CD4-positive, alpha-beta T cell treated with Interleukin-15 for 1 hour (primary cell): ENCODE data around the gene PROK2.

ENCODE experiments used
- DNase-seq: peaks from one replicate; pipeline ENCODE4 v3.0.0-alpha.2; 2020

Gene PROK2, protein sequence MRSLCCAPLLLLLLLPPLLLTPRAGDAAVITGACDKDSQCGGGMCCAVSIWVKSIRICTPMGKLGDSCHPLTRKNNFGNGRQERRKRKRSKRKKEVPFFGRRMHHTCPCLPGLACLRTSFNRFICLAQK

DNA sequence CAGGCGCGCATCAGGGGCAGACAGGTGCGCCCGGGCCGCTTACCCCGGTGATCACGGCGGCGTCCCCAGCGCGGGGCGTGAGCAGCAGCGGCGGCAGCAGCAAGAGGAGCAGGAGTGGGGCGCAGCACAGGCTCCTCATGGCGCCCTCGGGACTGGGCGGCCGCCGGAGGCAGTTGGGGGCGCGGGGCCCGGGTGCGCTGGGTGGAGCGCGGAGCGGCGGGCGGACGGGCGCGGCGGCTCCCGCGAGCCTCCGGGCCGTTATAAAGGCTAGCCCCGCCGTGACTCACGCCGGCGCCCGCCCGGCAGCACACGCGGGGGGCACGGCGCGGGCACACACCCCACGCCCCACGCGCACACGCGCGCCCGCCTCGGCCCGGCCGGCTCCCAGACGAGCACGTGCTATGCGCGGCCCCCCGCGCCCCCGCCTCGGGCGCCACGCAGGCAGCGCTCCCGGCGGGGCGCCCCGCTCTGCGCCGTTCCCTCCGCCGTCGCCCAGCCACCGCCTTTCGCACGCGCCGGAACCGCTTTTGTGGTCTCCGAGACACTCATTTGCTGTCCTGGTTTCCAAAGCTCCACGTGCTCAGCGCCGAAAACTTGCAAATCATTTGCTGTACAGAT, at the start of gene PROK2:
Gene PROK2 (minus strand): TSS at position 235 of the 618 bp plus-strand sequence. CDS start 96 bp downstream, at position 139.
- DNase-seq = no peak

DNA sequence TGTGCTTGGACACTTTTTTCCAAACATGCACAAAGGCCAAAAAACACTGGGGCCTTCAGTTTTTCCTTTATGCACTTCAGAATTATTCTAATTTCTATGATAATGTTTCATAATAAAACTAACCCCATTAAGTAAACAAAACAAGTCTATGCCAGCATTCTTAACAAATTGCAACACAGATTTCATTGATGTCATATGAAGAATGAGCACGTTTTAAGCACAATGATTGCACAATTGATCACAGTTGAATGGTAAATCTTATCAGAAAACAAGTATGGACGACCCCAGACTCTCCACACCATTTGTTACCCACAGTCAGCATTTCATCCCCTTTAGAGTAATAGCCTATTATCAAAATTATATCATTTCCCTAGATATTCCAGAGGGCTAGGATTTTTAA, 46.7 kb upstream of the PROK2 start:
- DNase-seq = no peak

DNA sequence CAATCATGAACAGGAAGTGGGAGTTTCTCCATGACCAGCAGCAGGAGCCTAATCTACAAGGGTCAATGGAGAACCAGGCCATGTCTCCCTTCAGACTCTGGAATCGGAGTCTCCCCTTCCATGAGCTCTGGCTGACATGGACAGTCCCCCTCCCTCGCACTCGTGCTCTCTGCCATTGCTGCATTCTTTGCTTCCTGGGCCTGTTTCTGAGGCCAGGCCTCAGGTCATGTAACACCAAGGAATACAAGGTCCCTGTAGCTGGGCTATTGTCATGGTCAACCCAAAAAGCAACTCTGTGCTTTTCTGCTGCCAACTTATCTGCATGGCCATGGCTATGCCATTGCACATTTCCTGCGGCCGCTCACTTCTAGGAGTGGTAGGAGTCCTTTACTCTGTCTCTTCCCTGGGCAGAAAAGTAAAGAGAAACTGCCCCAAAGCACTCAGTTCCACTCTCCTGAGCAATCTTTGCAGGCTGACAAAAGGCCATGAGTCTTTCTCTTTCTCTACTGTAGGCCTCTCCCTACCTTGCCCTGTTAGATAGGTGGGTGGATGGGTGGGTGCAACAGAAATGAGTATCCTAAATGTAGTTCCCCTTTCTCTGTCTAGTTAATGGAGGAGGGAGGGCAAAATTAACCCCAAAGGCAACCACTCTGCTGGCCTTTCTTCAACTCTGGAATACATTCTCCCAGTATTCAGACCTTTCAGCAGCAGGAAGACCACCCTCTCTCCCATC, 40.8 kb upstream of the PROK2 start:
- DNase-seq = no peak

DNA sequence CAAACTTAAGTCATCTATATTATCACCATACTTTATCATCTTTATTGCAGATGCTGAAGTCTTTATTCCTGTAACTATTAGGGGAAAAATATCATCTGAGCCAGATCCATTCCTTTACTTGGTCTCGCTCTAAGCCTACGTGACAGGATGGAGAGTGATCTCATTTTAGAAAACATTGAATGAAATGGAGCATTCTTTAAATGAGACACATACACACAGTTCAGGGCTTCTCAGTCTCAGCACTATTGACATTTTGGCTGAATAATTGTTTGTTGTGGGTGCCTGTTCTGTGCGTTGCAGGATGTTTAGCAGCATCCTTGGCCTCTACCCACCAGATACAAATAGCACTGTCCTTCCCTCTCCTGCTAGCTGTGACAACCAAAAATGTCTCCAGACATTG, 36.2 kb upstream of the PROK2 start:
- no peak for DNase-seq

DNA sequence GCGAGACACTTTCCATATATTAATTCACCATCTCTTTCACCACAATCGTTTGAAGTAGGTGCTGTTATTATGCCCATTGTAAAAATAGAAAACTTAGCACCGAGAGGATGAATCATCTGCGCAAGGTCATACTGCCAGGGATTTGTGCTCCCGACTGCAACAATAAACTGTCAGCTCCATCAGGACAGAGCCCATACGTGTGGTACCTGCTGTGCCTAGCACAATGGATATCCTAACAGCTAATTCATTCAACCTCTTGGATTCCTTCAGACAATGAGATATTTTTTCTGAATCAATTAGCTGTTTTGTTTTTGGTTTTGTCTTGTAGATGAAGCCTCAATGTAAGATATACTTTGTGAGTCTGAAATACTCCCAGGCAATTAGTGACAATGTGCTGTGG, 32.3 kb upstream of the PROK2 start:
- no peak for DNase-seq

DNA sequence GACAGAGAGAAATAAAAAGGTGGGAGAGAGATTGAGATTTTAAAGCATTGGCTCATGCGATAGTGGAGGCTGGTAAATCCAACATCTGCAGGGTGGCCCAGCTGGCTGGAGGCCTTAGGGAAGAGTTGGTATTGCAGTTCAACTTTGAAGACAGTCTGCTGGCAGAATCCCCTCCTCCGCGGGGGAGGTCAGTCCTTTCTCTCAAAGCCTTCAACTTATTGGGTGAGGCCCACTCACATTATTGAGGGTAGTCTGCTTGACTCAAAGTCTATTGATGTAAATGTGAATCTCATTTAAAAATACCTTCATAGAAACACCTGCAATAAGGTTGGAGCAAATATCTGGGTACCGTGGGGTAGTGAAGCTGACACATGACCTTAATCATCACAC, 31.8 kb upstream of the PROK2 start:
- no peak for DNase-seq

DNA sequence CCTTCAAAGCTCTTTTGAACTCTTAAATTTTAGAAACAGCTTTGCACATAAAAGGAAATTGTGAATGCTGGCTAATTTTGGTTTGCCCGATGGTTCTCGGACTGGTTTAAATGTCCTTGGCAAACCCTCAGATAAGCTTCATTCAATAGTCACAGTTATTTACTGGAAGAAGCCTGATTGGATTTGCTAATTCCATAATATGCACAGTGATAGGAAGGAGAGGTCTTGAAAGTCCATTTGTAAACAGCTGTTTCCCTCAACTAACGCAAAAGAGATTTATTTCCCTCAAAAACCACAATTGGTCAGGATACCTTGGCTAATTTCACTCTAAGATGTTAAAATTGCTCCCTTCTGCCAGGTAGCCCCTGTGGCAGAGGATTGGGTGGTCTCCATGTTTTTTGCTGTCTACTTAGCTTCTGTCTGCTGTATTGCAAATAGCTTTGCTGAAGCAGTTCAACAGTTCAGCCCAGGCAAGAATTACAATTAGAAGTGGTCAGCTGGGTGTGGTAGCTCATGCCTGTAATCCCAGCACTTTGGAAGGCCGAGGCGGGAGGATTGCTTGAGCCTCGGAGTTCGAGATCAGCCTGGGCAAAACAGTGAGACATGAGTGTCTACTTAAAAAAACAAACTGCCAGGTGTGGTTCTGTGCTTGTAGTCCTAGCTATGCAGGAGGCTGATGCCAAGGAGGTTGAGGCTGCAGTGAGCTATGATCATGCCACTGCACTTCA, 30.6 kb upstream of the PROK2 start:
- no peak for DNase-seq

DNA sequence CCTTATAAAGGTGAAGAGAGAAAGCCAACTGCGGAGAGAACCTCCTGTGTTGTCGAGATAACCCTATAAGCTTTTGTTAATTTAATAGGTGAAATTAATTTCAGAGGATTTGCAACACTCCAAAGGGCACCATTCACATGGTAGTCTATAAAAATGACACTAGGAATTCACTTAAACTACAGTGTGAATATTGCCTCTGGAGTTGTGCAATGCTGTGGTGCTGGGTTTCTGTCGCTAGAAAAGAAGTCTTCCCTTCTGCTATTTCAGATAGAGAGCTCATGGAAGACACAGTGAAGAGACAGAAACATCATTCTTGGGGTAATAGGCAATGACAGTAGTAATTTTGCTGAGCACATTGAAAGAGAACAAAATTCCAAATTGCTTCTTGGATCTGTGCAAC, 28.8 kb upstream of the PROK2 start:
- DNase-seq = no peak

DNA sequence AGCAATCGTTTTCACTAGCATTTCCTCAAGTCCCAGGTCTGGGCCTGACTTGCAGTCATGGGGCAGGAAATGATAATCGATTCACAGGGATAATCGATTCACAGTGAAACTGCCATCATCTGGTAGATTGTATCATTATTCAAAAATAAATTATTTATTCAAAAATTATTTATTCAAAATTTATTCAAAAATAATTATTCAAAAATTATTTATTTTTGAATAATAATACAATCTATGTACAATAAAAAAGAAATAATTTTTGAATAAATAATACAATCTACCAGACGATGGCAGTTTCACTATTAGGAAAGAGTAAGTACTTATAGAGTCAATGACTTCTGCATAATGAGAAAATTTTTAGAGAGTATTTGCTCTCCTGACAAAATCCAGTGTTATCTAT, 28.1 kb upstream of the PROK2 start:
- no peak for DNase-seq

DNA sequence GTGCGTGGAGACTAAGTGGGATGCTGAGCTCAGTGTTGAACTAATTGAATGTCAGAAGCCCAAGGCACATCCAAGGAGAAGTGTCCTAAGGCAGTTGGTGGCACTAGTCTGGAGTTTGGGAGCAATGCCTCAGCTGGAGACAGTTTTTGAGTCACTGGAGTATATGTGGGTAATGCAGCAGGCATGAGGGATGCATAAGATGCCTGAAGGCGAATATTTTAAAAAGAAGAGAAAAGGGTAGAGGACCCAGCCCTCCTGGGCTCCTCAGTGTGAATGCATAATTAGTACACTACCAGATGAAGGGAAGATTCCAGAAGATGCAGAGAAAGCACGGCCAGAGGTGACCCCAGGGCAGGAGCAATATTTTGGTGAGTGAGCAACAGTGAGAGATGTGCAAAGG, 25.1 kb upstream of the PROK2 start:
- no peak for DNase-seq

DNA sequence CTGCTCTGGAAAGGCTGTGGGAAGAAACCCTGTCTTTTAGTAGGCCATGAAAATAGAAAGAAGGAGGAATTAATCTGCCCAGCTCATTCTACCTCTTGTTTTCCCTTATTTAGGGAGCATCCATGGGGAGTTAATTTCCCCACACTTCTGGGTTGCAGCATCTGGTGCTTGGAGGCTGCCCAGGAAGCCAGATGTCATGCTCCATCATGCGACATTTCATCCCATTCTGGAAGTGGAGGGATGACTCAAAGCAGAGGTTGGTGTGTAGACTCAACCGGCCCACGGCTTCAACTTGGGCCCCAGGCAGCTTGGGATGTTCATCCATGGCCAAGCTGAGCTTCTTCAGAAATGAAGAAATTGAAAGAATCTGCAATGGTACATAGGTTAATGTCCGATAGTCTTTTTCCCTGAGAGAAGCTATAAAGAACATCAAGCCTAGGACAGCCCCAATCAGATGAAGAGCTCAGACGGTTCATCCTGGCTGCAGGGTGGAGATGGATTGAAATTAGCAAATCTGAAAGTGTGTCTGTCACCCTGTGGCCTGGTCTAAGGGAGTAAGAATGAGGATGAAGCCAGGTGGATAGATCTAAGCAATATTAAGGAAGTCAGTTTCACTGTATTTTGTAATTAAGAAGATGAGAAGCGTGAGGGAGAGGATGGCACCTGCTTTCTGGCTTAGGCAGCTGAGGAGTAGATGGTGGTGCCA, 24.5 kb upstream of the PROK2 start:
- DNase-seq = no peak

DNA sequence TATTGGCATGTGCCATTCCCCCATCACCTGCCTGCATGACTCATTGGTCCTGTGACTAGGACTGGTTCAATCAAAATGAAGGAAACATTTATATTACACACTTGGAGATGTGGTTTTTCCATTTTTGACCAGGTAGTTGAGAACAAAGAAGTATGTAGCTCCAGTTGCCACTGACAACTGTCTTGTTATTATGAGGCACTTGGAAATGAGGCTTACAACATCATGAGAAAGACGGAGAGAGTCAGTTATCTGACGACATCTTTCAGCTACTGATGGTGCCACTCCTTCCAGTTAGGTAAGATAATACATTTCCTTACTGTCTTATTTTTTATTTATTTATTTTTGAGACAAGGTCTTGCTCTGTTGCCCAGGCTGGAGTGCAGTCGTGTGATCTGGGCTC, 21.8 kb upstream of the PROK2 start:
- DNase-seq = no peak

DNA sequence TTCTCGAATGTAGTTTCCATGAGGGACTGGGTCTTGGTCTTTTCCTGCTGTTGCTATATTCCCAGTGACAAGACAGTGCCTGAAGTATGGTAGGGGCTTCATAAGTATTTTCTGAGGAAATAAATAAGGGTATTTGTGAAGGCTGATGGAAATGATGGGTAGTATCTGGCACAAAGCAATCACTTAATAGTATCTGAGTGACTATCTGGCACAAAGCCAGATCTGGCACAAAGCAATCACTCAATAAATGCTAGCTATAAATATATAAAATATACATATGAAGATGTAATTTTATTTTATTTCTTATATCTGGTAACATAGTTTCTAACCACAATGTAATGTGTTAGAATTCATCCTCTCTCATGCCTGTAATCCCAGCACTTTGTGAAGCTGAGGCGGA, 20.7 kb upstream of the PROK2 start:
- no peak for DNase-seq

DNA sequence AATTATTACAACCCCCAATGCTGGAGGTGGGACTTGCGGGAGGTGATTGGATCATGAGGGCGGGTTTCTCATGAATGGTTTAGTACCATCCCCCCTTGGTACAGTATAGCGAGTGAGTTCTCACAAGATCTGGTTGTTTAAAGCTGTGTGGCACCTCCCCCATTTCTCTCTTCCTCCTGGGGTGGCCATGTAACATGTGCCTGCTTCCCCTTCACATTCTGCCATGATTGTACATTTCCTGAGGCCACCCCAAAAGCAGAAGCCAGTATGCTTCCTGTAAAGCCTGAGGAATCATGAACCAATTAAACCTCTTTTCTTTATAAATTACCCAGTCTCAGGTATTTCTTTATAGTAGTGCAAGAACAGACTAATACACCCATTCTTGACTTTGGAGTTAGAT, 20.3 kb upstream of the PROK2 start:
- DNase-seq = peak; percentile 31

DNA sequence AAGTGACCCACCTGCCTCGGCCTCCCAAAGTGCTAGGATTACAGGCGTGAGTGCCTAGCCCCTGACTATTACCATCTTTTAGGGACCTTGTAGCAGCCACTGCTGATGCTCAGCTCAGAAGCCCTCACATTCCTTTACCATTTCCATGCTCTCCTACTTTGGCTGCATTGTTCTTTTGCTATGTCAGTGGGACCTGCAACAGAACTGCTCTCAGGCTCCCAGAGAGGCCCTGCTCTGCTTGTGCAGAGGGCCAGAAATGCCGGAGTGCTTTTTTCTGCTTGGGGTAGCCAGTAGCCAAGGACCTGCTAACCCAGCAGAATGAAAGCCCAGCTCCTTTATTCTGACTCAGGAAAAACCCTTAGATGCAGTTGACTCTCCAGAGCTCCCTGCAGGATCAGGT, 18.3 kb upstream of the PROK2 start:
- no peak for DNase-seq

DNA sequence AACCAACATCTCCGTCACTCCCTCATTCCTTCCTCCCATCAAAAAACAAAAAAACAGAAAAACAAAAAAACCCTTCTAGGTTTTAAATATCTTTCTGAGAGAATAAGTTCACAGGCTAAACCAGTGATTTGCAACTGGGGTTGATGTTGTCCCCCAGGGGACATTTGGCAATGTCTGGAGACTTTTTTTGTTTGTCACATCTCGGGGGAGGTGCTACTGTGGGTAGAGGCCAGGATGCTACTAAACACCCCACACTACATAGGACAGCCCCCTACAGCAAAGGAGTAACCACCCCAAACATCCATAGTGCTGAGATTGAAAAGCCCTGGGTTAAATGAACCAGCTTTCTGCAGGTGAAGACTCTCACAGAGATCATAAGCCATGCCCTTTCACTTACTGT, 17.0 kb upstream of the PROK2 start:
- no peak for DNase-seq

DNA sequence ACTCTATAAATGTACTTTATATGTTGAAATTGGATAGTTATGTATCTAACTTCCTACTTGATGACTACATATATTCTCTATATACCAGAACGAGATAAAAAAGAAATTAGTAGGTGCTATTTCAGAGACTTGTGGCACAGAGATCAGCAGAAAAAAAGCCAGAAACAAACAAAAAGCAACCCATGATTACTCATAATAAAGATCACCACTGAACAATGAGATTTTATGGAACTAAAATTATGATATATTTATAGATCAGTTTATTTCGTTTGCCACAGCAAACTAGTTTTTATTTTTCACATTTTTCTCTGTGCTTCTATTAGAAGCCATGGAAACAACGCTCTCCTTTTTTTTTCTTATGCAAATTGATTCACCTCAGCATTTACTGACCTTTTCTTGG, 15.1 kb upstream of the PROK2 start:
- DNase-seq = no peak

DNA sequence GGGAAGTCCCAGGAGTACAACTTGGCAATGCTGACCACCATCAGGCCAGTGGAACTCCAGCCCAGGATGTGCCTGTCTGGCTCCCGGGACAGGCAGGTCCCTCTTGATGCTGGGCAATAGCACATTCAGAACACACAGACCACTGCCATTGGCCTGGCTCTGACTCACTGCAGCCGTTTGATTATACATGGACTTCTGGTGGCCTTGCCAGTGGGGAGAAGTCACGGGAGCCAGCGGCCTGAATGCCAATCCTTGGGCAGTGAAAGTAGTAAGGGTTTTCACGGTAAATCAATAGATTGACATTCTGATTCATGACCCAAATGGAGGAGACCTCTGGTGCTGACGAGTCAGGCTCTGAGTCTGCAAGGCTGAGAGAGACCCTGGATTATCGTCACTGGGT, 12.5 kb upstream of the PROK2 start:
- no peak for DNase-seq

DNA sequence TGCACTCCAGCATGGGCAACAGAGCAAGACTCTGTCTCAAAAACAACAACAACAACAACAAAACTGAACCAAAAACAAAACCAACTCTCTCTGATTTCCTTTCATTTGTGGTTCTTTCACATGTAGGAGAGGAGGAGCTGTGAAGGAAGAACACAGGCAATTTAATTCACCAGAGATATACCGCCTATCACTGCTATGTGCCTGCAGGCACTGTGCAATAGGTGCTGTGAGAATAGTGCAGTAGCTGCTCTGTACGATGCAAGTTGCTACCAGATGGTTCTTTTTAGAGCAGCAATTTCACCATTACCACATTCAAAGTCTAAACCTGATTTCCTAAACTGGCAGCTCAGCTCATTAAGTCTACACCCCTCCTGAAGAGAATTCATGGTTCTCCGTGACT, 11.3 kb upstream of the PROK2 start:
- DNase-seq = no peak

DNA sequence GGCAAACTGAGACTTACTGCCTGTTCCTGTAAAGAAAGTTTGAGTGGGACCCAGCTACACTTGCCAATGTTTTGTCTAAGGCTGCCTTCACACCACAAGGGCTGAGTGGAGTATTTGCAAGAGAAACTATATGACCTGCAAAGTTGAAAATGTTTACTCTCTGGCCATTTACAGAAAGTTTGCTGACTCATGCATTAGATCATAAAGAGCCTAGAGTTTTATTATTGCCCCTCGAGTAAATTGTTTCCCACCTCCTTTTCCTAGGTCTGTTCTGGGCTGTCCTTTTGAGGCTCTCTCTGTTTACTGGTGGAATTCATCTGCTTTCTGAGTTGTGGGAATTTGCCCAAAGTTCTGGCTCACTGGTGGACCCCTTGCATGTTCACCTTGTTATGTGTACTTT, 6.7 kb upstream of the PROK2 start:
- no peak for DNase-seq

DNA sequence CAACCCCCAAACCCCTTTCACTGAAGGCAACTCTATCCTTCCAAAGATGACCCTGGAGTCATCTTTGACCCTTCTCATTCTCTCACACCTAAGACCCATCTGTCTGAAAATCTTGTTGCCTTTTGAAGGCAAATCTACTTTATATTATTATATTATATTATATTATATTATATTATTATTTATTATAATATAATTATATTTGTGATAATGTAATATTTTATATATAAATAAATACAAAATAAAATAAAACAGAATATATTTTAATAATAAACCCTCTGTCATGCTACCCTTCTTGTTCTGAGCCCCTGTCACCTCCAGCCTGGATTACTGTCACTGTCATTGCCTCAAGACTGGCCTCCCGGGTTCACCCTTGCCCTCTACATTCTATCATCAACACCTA, 5.0 kb upstream of the PROK2 start:
- no peak for DNase-seq

DNA sequence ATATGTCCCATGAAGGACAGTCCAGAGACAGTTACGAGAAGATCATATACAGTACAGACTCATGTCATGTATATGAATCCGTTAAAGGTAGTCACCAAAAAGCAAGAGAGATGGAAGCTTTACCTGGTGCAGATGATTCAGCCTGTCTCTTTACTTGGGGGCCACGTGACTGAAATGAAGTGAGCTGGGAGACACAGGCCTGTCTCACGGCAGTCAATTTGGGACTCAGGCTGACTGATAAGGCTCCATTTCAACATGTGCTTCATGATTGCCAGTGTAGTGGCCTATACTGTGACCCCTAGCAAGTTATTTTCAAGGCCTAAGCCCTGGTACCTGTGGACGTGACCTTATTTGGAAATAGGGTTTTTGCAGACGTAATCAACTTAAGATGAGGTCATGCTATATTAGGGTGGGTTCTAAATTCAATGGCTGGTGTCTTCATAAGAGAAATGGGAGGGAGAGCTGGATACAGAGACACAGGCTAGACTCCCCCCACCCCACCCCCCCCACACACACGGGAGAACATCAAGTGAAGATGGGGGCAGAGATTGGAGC, 3.0 kb upstream of the PROK2 start:
- no peak for DNase-seq

DNA sequence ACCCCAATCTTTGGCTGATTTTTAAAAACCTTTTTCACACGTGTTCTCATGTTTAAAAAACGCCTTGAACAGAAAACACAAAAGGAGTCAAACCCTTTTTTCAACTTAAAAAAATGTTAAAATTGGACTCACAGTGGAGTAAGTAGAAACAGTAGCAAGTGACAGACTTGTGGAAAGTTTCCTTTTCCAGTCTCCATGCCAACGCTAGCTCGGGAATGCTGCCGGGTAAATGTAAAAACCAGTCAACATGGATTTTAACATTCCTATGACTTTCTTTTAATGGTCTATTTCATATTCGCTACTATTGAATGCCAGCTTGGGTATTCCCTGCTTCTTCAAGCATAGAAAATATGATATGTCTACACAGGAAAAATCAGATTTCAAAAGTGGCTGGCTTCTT, 1.6 kb upstream of the PROK2 start:
- DNase-seq = no peak
